ENCODE results near the gene VTN.
A peak's percentile ranks its signal among the peaks of the same experiment; 100 is the strongest.

Gene VTN

GRCh38 chr17:28367641-28368305 is 2.3 kb downstream of the VTN start:
- DNase-seq = no peak

- no peak for DNase-seq
These were observed 3.5 kb downstream of the VTN start for GRCh38 chr17:28366605-28367004.

- DNase-seq = no peak
These were observed 4.6 kb downstream of the VTN start for GRCh38 chr17:28365487-28365886.

- no peak for DNase-seq
These were observed 5.3 kb downstream of the VTN start, which contains the start of gene SEBOX for GRCh38 chr17:28364665-28365363. Gene SEBOX (minus strand): TSS chr17:28365199. CDS start chr17:28365151, 48 bp downstream.

- DNase-seq = no peak
These were observed 6.1 kb downstream of the VTN start for GRCh38 chr17:28363776-28364650.

GRCh38 chr17:28363186-28363585 is 6.9 kb downstream of the VTN start:
- no peak for DNase-seq

- DNase-seq = no peak
These were observed 12.3 kb downstream of the VTN start for GRCh38 chr17:28357901-28358197.

GRCh38 chr17:28357061-28357900 is 12.8 kb downstream of the VTN start, which contains the start of gene POLDIP2:
Gene POLDIP2 (minus strand): TSS chr17:28357527. CDS start chr17:28357448, 79 bp downstream.
- peak; percentile 98 for DNase-seq

GRCh38 chr17:28350271-28350670 is 19.8 kb downstream of the VTN start:
- no peak for DNase-seq

GRCh38 chr17:28348979-28349378 is 21.1 kb downstream of the VTN start:
- no peak for DNase-seq

- no peak for DNase-seq
These were observed 22.7 kb downstream of the VTN start for GRCh38 chr17:28347261-28347891.

GRCh38 chr17:28346746-28347246 is 23.3 kb downstream of the VTN start:
- DNase-seq = no peak

GRCh38 chr17:28346199-28346580 is 23.9 kb downstream of the VTN start:
- DNase-seq = no peak

GRCh38 chr17:28345419-28346198 is 24.5 kb downstream of the VTN start:
- no peak for DNase-seq

GRCh38 chr17:28344435-28344901 is 25.6 kb downstream of the VTN start:
- DNase-seq = no peak

GRCh38 chr17:28344011-28344410 is 26.1 kb downstream of the VTN start:
- no peak for DNase-seq

- no peak for DNase-seq
These were observed 26.6 kb downstream of the VTN start for GRCh38 chr17:28343491-28343932.

GRCh38 chr17:28342313-28342712 is 27.8 kb downstream of the VTN start:
- DNase-seq = no peak

GRCh38 chr17:28341516-28341915 is 28.6 kb downstream of the VTN start:
- no peak for DNase-seq

- no peak for DNase-seq
These were observed 29.7 kb downstream of the VTN start for GRCh38 chr17:28340374-28340773.

GRCh38 chr17:28339431-28339830 is 30.7 kb downstream of the VTN start:
- no peak for DNase-seq
